ENCODE measurements around the gene LINGO3.

Gene LINGO3

DNA sequence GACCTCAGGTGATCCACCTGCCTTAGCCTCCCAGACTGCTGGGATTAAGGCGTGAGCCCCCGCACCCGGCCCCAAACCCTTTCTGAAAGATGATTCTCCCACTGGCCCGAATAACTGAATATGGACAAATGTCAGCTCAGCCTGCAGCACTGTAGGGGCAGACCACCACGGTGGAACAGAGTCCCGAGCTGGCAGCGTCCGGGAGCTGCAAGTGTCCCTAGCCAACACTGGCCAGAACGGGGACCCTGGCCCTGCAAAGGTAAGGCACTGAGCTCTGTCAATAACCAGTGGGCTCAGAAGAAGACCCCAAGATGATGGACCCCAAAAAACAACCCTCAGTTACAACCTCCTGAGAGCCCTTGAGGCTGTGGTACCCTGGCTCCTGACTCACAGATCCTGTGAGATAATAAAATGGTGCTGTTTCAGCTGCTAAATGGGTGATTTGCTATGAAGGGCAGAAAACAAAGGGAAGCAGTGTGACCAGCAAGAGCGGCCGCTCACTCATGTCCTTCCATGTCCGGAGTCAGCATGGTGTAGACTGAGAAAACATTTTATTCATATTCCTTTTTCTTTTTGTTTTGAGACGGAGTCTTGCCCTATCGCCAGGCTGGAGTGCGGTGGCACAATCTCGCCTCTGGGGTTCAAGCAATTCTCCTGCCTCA, 18.9 kb upstream of the LINGO3 start:
- no peaks in the 10 kb centered on the region for H3K9me3 ChIP-seq (ENCODE audit: low read depth, low read length)
- H3K9ac ChIP-seq (ENCODE audit: insufficient read length), result no peak overlapping the region
- peaks cover 19% of the 10 kb centered on the region; the same call in 1 of the 2 replicates for H3K36me3 ChIP-seq (ENCODE audit: insufficient read depth, low read length)
- peak overlapping the region; percentile 8; the same call in 1 of the 2 replicates for H3K27ac ChIP-seq
- DNase-seq (ENCODE audit: low read depth, low spot score), result no peak
- no peak for TF ChIP-seq POLR2AphosphoS5 (IDR thresholded peaks at IDR 0.05; ENCODE audit: borderline replicate concordance, low read depth, low read length)
- no peak for TF ChIP-seq FOXP2 (optimal IDR thresholded peaks at IDR 0.05; ENCODE audit: control extremely low read depth, extremely low read length, insufficient read depth)
- no peak for TF ChIP-seq EZH2 (IDR thresholded peaks at IDR 0.05)
- H3K4me3 ChIP-seq, result peak overlapping the region; percentile 94; the same call in 1 of the 2 replicates

- Histone ChIP-seq H3K4me3 (no peak overlapping the region), H3K9ac (ENCODE audit: insufficient read length) (no peak overlapping the region), H3K27ac (no peak overlapping the region), H3K36me3 (ENCODE audit: insufficient read depth, low read length) (peaks cover 19% of the 10 kb centered on the region; the same call in 1 of the 2 replicates), H3K9me3 (ENCODE audit: low read depth, low read length) (no peaks in the 10 kb centered on the region)
- DNase-seq (ENCODE audit: low read depth, low spot score), result no peak
- no peak for TF ChIP-seq EZH2 (IDR thresholded peaks at IDR 0.05)
- no peak for TF ChIP-seq FOXP2 (optimal IDR thresholded peaks at IDR 0.05; ENCODE audit: control extremely low read depth, extremely low read length, insufficient read depth)
- no peak for TF ChIP-seq POLR2AphosphoS5 (IDR thresholded peaks at IDR 0.05; ENCODE audit: borderline replicate concordance, low read depth, low read length)
Measured at GRCh38 chr19:2325281-2326046, 17.5 kb upstream of the LINGO3 start.

- TF ChIP-seq EZH2 (IDR thresholded peaks at IDR 0.05) (no peak), FOXP2 (optimal IDR thresholded peaks at IDR 0.05; ENCODE audit: control extremely low read depth, extremely low read length, insufficient read depth) (no peak), POLR2AphosphoS5 (IDR thresholded peaks at IDR 0.05; ENCODE audit: borderline replicate concordance, low read depth, low read length) (no peak)
- DNase-seq (ENCODE audit: low read depth, low spot score), result no peak
- Histone ChIP-seq H3K4me3 (no peak overlapping the region), H3K36me3 (ENCODE audit: insufficient read depth, low read length) (peaks cover 19% of the 10 kb centered on the region; the same call in 1 of the 2 replicates), H3K9me3 (ENCODE audit: low read depth, low read length) (no peaks in the 10 kb centered on the region), H3K27ac (no peak overlapping the region), H3K9ac (ENCODE audit: insufficient read length) (no peak overlapping the region)
Measured at GRCh38 chr19:2324220-2324948, 16.4 kb upstream of the LINGO3 start.

DNA sequence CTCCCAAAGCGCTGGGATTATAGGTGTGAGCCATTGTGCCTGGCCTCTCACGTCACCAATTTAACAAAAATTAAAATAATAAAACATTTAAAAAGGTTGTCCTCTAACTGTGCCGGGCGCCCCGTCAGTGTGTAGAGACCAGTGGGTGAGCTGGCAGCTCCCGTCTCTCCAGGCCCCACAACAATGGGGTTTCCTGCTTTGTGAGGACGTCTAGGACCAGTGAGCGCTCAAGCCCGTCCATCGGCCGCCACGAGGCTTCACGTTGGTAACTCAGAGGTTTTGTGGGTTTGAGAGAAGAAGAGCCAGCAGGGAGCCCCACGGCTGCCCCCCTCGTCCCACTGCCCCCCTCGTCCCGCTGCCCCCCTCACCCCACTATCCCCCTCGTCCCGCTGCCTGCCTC, 15.8 kb upstream of the LINGO3 start:
- no peak for DNase-seq (ENCODE audit: low read depth, low spot score)
- TF ChIP-seq EZH2 (IDR thresholded peaks at IDR 0.05) (no peak), FOXP2 (optimal IDR thresholded peaks at IDR 0.05; ENCODE audit: control extremely low read depth, extremely low read length, insufficient read depth) (no peak)
- Histone ChIP-seq H3K9ac (ENCODE audit: insufficient read length) (no peak overlapping the region), H3K9me3 (ENCODE audit: low read depth, low read length) (no peaks in the 10 kb centered on the region), H3K36me3 (ENCODE audit: insufficient read depth, low read length) (peaks cover 19% of the 10 kb centered on the region; the same call in 1 of the 2 replicates), H3K27ac (no peak overlapping the region), H3K4me3 (no peak overlapping the region)

DNA sequence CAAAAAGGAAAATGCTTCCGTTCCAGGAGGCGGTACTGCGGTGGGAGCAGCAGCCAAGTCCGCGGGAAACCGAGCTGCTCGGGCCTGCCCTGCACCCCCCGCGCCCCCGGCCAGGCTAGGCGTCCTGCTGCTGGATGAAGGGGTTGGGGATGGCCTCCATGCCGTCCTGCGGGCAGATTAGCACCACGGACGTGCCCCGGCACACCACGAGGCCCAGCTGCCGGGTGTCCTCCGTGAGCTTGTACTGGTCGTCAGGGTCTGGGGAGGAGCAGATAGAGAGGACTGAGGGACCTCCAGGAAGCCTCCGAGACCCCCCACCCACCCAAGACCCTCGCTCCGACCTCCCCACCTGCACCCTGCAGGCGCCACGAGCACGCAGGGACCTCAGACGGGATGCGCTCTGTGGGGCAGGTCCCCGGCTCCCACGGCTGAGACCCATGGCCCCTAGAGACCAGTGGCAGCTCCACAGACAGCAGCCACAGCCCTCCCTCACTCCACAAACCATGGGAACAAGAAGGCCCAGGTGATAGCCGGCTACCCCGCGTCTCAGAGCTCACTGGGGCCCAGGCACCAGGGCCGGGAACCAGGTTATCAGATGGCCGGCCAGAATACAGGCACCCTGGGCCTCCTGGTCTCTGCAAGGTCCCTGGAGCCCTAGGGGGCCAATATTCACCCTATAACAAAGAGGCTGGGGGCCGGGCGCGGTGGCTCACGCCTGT, 13.8 kb upstream of the LINGO3 start:
- peaks cover 16% of the 10 kb centered on the region; the same call in 1 of the 2 replicates for H3K36me3 ChIP-seq (ENCODE audit: insufficient read depth, low read length)
- DNase-seq (ENCODE audit: low read depth, low spot score), result no peak
- H3K9ac ChIP-seq (ENCODE audit: insufficient read length), result no peak overlapping the region
- no peak overlapping the region for H3K27ac ChIP-seq
- H3K9me3 ChIP-seq (ENCODE audit: low read depth, low read length), result no peaks in the 10 kb centered on the region
- TF ChIP-seq POLR2AphosphoS5 (IDR thresholded peaks at IDR 0.05; ENCODE audit: borderline replicate concordance, low read depth, low read length) (no peak), FOXP2 (optimal IDR thresholded peaks at IDR 0.05; ENCODE audit: control extremely low read depth, extremely low read length, insufficient read depth) (no peak), EZH2 (IDR thresholded peaks at IDR 0.05) (no peak)
- H3K4me3 ChIP-seq, result no peak overlapping the region

DNA sequence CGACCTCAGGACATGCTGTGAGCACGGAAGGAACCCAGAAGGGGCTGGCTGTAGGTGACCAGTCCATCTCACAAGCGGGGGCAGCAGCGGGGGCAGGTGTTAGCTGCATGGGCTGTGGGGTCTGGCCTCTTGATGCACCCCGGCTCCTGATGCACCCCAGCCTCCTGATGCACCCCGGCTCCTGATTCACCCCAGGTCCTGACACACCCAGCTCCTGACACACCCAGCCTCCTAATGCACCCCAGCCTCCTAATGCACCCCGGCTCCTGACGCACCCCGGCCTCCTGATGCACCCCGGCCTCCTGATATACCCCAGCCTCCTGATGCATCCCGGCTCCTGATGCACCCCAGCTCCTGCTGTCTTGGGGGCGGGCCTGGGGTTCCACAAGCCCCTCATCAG, 13.0 kb upstream of the LINGO3 start:
- Histone ChIP-seq H3K9ac (ENCODE audit: insufficient read length) (no peak overlapping the region), H3K9me3 (ENCODE audit: low read depth, low read length) (no peaks in the 10 kb centered on the region), H3K27ac (no peak overlapping the region), H3K4me3 (no peak overlapping the region), H3K36me3 (ENCODE audit: insufficient read depth, low read length) (peaks cover 13% of the 10 kb centered on the region; the same call in 1 of the 2 replicates)
- TF ChIP-seq POLR2AphosphoS5 (IDR thresholded peaks at IDR 0.05; ENCODE audit: borderline replicate concordance, low read depth, low read length) (no peak), EZH2 (IDR thresholded peaks at IDR 0.05) (no peak), FOXP2 (optimal IDR thresholded peaks at IDR 0.05; ENCODE audit: control extremely low read depth, extremely low read length, insufficient read depth) (no peak)
- DNase-seq (ENCODE audit: low read depth, low spot score), result no peak

- TF ChIP-seq FOXP2 (optimal IDR thresholded peaks at IDR 0.05; ENCODE audit: control extremely low read depth, extremely low read length, insufficient read depth) (no peak), EZH2 (IDR thresholded peaks at IDR 0.05) (no peak), POLR2AphosphoS5 (IDR thresholded peaks at IDR 0.05; ENCODE audit: borderline replicate concordance, low read depth, low read length) (no peak)
- H3K9ac ChIP-seq (ENCODE audit: insufficient read length), result no peak overlapping the region
- DNase-seq (ENCODE audit: low read depth, low spot score), result no peak
- no peaks in the 10 kb centered on the region for H3K9me3 ChIP-seq (ENCODE audit: low read depth, low read length)
- H3K36me3 ChIP-seq (ENCODE audit: insufficient read depth, low read length), result peaks cover 10% of the 10 kb centered on the region; the same call in 1 of the 2 replicates
- no peak overlapping the region for H3K4me3 ChIP-seq
- H3K27ac ChIP-seq, result no peak overlapping the region
Measured at GRCh38 chr19:2320049-2320448, 12.1 kb upstream of the LINGO3 start.
